IMR-90 (cell line): ENCODE data around the gene KCNE4. TPM values are rescaled to one million over a fixed set of nuclear protein-coding genes. Genes with fewer than 3 reads are reported as not detected.

Source experiments
- ATAC-seq: fragments of 200-7000 bp; cut with Tn5 transposase; 2 replicates; pipeline ENCODE4 v1.9.1; 2020; ENCODE audit warnings: low read depth, mild to moderate bottlenecking, moderate library complexity
- BruUV-seq: library from RNA; stranded (reverse); fragments of 400-500 nt; replicated peaks from 2 replicates; lab custom pipeline; 2021; lab: Mats Ljungman, UMichigan
- CTCF ChIA-PET: fragments of 300-600 bp; formaldehyde crosslinking; extraction: SDS; loops from one replicate; lab custom pipeline; 2021; ENCODE audit warnings: antibody characterized with exemption; lab: Yijun Ruan, JAX
- POLR2A ChIA-PET: fragments of 300-600 bp; sonication (Branson Sonifier 250); formaldehyde crosslinking; loops from one replicate; lab custom pipeline; 2022; ENCODE audit warnings: antibody characterized with exemption; ENCODE audit not compliant: unreplicated experiment; lab: Charles Lee
- DNase-seq: peaks from one replicate; pipeline ENCODE4 v3.0.0; 2013
- H2AFZ ChIP-seq: replicated peaks from 2 replicates; pipeline ENCODE3; 2013; ENCODE audit warnings: low read length, mild to moderate bottlenecking; ENCODE audit not compliant: poor library complexity
- H2AK5ac ChIP-seq: 2 replicates; pipeline ENCODE4 v1.6.1; 2013; ENCODE audit warnings: low read depth, low read length, inconsistent platforms
- H2AK9ac ChIP-seq: replicated peaks from 2 replicates; pipeline ENCODE3; 2013; ENCODE audit warnings: mild to moderate bottlenecking, low read depth, low read length, moderate library complexity; ENCODE audit not compliant: poor library complexity
- H2BK120ac ChIP-seq: 2 replicates; pipeline ENCODE4 v1.6.1; 2013; ENCODE audit warnings: low read depth, low read length, inconsistent platforms
- H2BK15ac ChIP-seq: 3 replicates; pipeline ENCODE4 v1.6.1; 2013; ENCODE audit warnings: low read depth, low read length, inconsistent platforms
- H2BK20ac ChIP-seq: 2 replicates; pipeline ENCODE4 v1.6.1; 2013; ENCODE audit warnings: low read depth, mild to moderate bottlenecking, inconsistent platforms, low read length, moderate library complexity
- H2BK5ac ChIP-seq: 2 replicates; pipeline ENCODE4 v1.6.1; 2013; ENCODE audit warnings: mild to moderate bottlenecking, low read depth, low read length, inconsistent platforms; ENCODE audit not compliant: poor library complexity, severe bottlenecking
- H3K14ac ChIP-seq: replicated peaks from 2 replicates; pipeline ENCODE4 v1.6.1; 2013; ENCODE audit warnings: low read depth, low read length, inconsistent platforms
- H3K18ac ChIP-seq: 2 replicates; pipeline ENCODE4 v1.6.1; 2013; ENCODE audit warnings: low read depth, low read length, control low read depth
- H3K23ac ChIP-seq: 2 replicates; pipeline ENCODE4 v1.6.1; 2013; ENCODE audit warnings: low read depth, low read length, inconsistent platforms
- H3K27ac ChIP-seq: 2 replicates; pipeline ENCODE4 v1.5.1; 2013; ENCODE audit warnings: mild to moderate bottlenecking, control low read depth, low read length; ENCODE audit not compliant: insufficient read depth
- H3K27me3 ChIP-seq: 2 replicates; pipeline ENCODE4 v1.6.1; 2013; ENCODE audit warnings: low read length; ENCODE audit not compliant: control insufficient read depth, insufficient read depth
- H3K36me3 ChIP-seq: 2 replicates; pipeline ENCODE4 v1.6.1; 2013; ENCODE audit warnings: low read length, mixed read lengths; ENCODE audit not compliant: control insufficient read depth, insufficient read depth
- H3K4ac ChIP-seq: 2 replicates; pipeline ENCODE4 v1.6.1; 2013; ENCODE audit warnings: low read depth, low read length, inconsistent platforms
- H3K4me1 ChIP-seq: 2 replicates; pipeline ENCODE4 v1.6.1; 2013; ENCODE audit warnings: low read length, mixed read lengths; ENCODE audit not compliant: control insufficient read depth, insufficient read depth
- H3K4me2 ChIP-seq: 2 replicates; pipeline ENCODE4 v1.6.1; 2013; ENCODE audit warnings: low read depth, mild to moderate bottlenecking, control low read depth, low read length, moderate library complexity
- H3K4me3 ChIP-seq: 2 replicates; pipeline ENCODE4 v1.5.1; 2013; ENCODE audit warnings: low read depth, mild to moderate bottlenecking, control low read depth, low read length, moderate library complexity; ENCODE audit not compliant: insufficient read depth
- H3K56ac ChIP-seq: 2 replicates; pipeline ENCODE4 v1.6.1; 2013; ENCODE audit warnings: low read length, inconsistent platforms; ENCODE audit not compliant: insufficient read depth; ENCODE audit errors: extremely low read depth
- H3K79me1 ChIP-seq, 2 experiments: 2 replicates each; pipeline ENCODE4 v1.6.1; 2013; ENCODE audit warnings: low read length in 2 of 2, inconsistent platforms in 1 of 2, low read depth in 1 of 2
- H3K9ac ChIP-seq: 2 replicates; pipeline ENCODE4 v1.6.1; 2013; ENCODE audit warnings: low read depth, low read length, control low read depth
- H3K9me1 ChIP-seq: 2 replicates; pipeline ENCODE4 v1.6.1; 2013; ENCODE audit warnings: low read length, inconsistent platforms; ENCODE audit not compliant: insufficient read depth
- H3K9me3 ChIP-seq: 2 replicates; pipeline ENCODE4 v1.6.1; 2013; ENCODE audit warnings: low read length; ENCODE audit not compliant: control insufficient read depth, insufficient read depth
- H4K20me1 ChIP-seq: 2 replicates; pipeline ENCODE4 v1.6.1; 2013; ENCODE audit warnings: low read length, inconsistent platforms; ENCODE audit not compliant: insufficient read depth
- H4K5ac ChIP-seq: 2 replicates; pipeline ENCODE4 v1.6.1; 2013; ENCODE audit warnings: mild to moderate bottlenecking, low read depth, low read length, control low read depth
- H4K8ac ChIP-seq, 2 experiments: 2 replicates each; pipeline ENCODE4 v1.6.1; 2013; ENCODE audit warnings: low read depth in 2 of 2, low read length in 2 of 2, control low read depth in 1 of 2, inconsistent platforms in 1 of 2
- H4K91ac ChIP-seq: 2 replicates; pipeline ENCODE4 v1.6.1; 2013; ENCODE audit warnings: low read depth, low read length, inconsistent platforms; ENCODE audit not compliant: insufficient read depth
- BHLHE40 ChIP-seq: fragments of 150-350 bp; IDR thresholded peaks from 2 replicates; pipeline ENCODE4 v1.6.1; 2016; ENCODE audit warnings: mild to moderate bottlenecking, low read depth, low read length
- CEBPB ChIP-seq: IDR thresholded peaks from 2 replicates; pipeline ENCODE4 v1.6.1; 2012; ENCODE audit warnings: low read depth, low read length, improper control_type of control experiment
- CHD1 ChIP-seq: IDR thresholded peaks from 2 replicates; pipeline ENCODE4 v1.6.1; 2012; ENCODE audit warnings: low read depth, low read length, improper control_type of control experiment
- CTCF ChIP-seq: conservative IDR thresholded peaks from 2 replicates; pipeline ENCODE4 v1.5.1; 2012; ENCODE audit warnings: mild to moderate bottlenecking, low read depth, low read length, improper control_type of control experiment
- FOS ChIP-seq: fragments of 150-350 bp; IDR thresholded peaks from 2 replicates; pipeline ENCODE4 v1.6.1; 2016; ENCODE audit warnings: low read depth, low read length
- MAFK ChIP-seq: IDR thresholded peaks from 2 replicates; pipeline ENCODE4 v1.6.1; 2012; ENCODE audit warnings: low read depth, low read length, improper control_type of control experiment
- MAZ ChIP-seq: IDR thresholded peaks from 2 replicates; pipeline ENCODE4 v1.6.1; 2012; ENCODE audit warnings: low read depth, mild to moderate bottlenecking, low read length, improper control_type of control experiment, moderate library complexity, borderline replicate concordance
- MXI1 ChIP-seq: IDR thresholded peaks from 2 replicates; pipeline ENCODE4 v1.6.1; 2012; ENCODE audit warnings: low read depth, mild to moderate bottlenecking, low read length, moderate library complexity, borderline replicate concordance
- NFE2L2 ChIP-seq: fragments of 150-350 bp; IDR thresholded peaks from 2 replicates; pipeline ENCODE4 v1.6.1; 2016; ENCODE audit warnings: low read depth, mild to moderate bottlenecking, low read length
- POLR2A ChIP-seq: IDR thresholded peaks from 2 replicates; pipeline ENCODE4 v1.6.1; 2012; ENCODE audit warnings: mild to moderate bottlenecking, low read depth, low read length
- RAD21 ChIP-seq: IDR thresholded peaks from 2 replicates; pipeline ENCODE4 v1.6.1; 2012; ENCODE audit warnings: low read length, improper control_type of control experiment
- RCOR1 ChIP-seq: IDR thresholded peaks from 2 replicates; pipeline ENCODE4 v1.6.1; 2012; ENCODE audit warnings: mild to moderate bottlenecking, low read length, improper control_type of control experiment; ENCODE audit not compliant: insufficient replicate concordance
- RFX5 ChIP-seq: IDR thresholded peaks from 2 replicates; pipeline ENCODE4 v1.8.0; 2012; ENCODE audit warnings: low read depth, mild to moderate bottlenecking, low read length, moderate library complexity
- SMC3 ChIP-seq: fragments of 150-350 bp; IDR thresholded peaks from 2 replicates; pipeline ENCODE4 v1.6.1; 2016; ENCODE audit warnings: low read depth, mild to moderate bottlenecking, antibody characterized with exemption, low read length, moderate library complexity
- WGBS, 2 experiments: methylation state at CpG; one replicate each; pipeline versions ENCODE4 v1.1.5 to v1.1.7; 2013; ENCODE audit warnings: missing lambda C conversion rate in 2 of 2; ENCODE audit not compliant: insufficient read length in 1 of 2; ENCODE audit errors: extremely low coverage in 2 of 2; 5-methylcytosine and 5-hydroxymethylcytosine counted together
- dilution Hi-C: fragments of 300-500 bp; cut with HindIII; formaldehyde crosslinking; loops from one replicate; pipeline ENCODE4 v1.14.3; 2018; ENCODE audit warnings: low sequenced_read_pairs; ENCODE audit not compliant: unreplicated experiment
- in situ Hi-C: fragments of 300-500 bp; cut with MboI; formaldehyde crosslinking; loops from 3 replicates; pipeline ENCODE4 v1.14.3; 2019; ENCODE audit warnings: low sequenced_read_pairs, inconsistent platforms, mixed read lengths
- intact Hi-C: fragments of 100-400 bp; cut with micrococcal nuclease; formaldehyde crosslinking; loops from 2 replicates; pipeline ENCODE4 v1.10.0; 2022
- polyA plus RNA-seq, 3 experiments: library from polyadenylated mRNA; depleted of rRNA; stranded (reverse); fragments of >200 nt; gene quantifications; 2 replicates each; pipeline ENCODE4 v1.2.3, GENCODE V29; 2012; ENCODE audit warnings: low replicate concordance in 1 of 3
- total RNA-seq: library from RNA; depleted of rRNA; stranded (reverse); fragments of >200 nt; gene quantifications from 2 replicates; pipeline ENCODE4 v1.2.3, GENCODE V29; 2012
- TF ChIP-seq, protein P1 (sequence below): fragments of 150-350 bp; IDR thresholded peaks from 2 replicates; pipeline ENCODE4 v1.6.1; 2016; ENCODE audit warnings: low read depth, mild to moderate bottlenecking, low read length, moderate library complexity, borderline replicate concordance
- TF ChIP-seq, protein P2 (sequence below): fragments of 150-350 bp; IDR thresholded peaks from 2 replicates; pipeline ENCODE4 v1.6.1; 2017; ENCODE audit warnings: mild to moderate bottlenecking, antibody characterized with exemption, low read length, low read depth

KCNE4 gene
- total and polyA plus RNA-seq, 2 of the 4 experiments (the other 2 are of a cell fraction), result 6.6 to 6.8 TPM

GRCh38 chr2:223029287-223029686 lies 22.7 kb upstream of the KCNE4 start:
- H2BK5ac ChIP-seq, result no peak overlapping the region
- H3K14ac ChIP-seq, result no peak overlapping the region
- H3K9me1 ChIP-seq, result peaks cover 4% of the 10 kb centered on the region; the same call in 1 of the 2 replicates
- H3K27ac ChIP-seq, result no peak overlapping the region
- H3K4ac ChIP-seq, result no peak overlapping the region
- H3K56ac ChIP-seq, result no peak overlapping the region
- no peak overlapping the region for H2AFZ ChIP-seq
- no peak overlapping the region for H4K91ac ChIP-seq
- H3K79me1 ChIP-seq, result no peaks in the 10 kb centered on the region
- ATAC-seq, result no peak
- H3K18ac ChIP-seq, result no peak overlapping the region
- WGBS, 2 experiments, result no CpG with 5 or more reads among the region's 3 CpGs
- no peaks in the 10 kb centered on the region for H3K27me3 ChIP-seq
- H4K5ac ChIP-seq, result no peak overlapping the region
- no peaks in the 10 kb centered on the region for H4K20me1 ChIP-seq
- no peaks in the 10 kb centered on the region for H3K36me3 ChIP-seq
- no TSS peak for BruUV-seq
- H3K9me3 ChIP-seq, result peaks cover 8% of the 10 kb centered on the region
- CTCF ChIA-PET, result no interaction called here
- H3K4me1 ChIP-seq, result peaks cover 5% of the 10 kb centered on the region; the same call in 1 of the 2 replicates
- POLR2A ChIA-PET, result no interaction called here
- H3K23ac ChIP-seq, result no peak overlapping the region
- intact Hi-C loops (no loop called here), in situ Hi-C loops (no loop called here), dilution Hi-C loops (no loop called here)
- no peak overlapping the region for H2BK15ac ChIP-seq
- TF ChIP-seq MAZ, result no peak
- TF ChIP-seq MXI1, result no peak
- no peak for TF ChIP-seq RCOR1
- TF ChIP-seq CTCF, result no peak
- no peak for TF ChIP-seq RFX5
- TF ChIP-seq FOS, result no peak
- TF ChIP-seq MAFK, result no peak
- TF ChIP-seq, protein P1, sequence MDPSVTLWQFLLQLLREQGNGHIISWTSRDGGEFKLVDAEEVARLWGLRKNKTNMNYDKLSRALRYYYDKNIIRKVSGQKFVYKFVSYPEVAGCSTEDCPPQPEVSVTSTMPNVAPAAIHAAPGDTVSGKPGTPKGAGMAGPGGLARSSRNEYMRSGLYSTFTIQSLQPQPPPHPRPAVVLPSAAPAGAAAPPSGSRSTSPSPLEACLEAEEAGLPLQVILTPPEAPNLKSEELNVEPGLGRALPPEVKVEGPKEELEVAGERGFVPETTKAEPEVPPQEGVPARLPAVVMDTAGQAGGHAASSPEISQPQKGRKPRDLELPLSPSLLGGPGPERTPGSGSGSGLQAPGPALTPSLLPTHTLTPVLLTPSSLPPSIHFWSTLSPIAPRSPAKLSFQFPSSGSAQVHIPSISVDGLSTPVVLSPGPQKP, result no peak
- TF ChIP-seq POLR2A, result no peak
- no peak for TF ChIP-seq CHD1
- TF ChIP-seq SMC3, result no peak
- TF ChIP-seq NFE2L2, result no peak
- no peak for TF ChIP-seq BHLHE40
- TF ChIP-seq RAD21, result no peak
- TF ChIP-seq, protein P2, sequence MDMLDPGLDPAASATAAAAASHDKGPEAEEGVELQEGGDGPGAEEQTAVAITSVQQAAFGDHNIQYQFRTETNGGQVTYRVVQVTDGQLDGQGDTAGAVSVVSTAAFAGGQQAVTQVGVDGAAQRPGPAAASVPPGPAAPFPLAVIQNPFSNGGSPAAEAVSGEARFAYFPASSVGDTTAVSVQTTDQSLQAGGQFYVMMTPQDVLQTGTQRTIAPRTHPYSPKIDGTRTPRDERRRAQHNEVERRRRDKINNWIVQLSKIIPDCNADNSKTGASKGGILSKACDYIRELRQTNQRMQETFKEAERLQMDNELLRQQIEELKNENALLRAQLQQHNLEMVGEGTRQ, result no peak
- no peak for TF ChIP-seq CEBPB
- DNase-seq, result no peak
- H2BK120ac ChIP-seq, result 0 out of 2 replicates have a peak overlapping the region, but pooled peaks have one; percentile 25
- no peak overlapping the region for H3K4me3 ChIP-seq
- H2AK5ac ChIP-seq, result no peak overlapping the region
- no peak overlapping the region for H3K9ac ChIP-seq
- H4K8ac ChIP-seq, result no peak overlapping the region
- H3K4me2 ChIP-seq, result no peak overlapping the region
- no peak overlapping the region for H2AK9ac ChIP-seq
- H2BK20ac ChIP-seq, result no peak overlapping the region
